Endodermal cell (in vitro differentiated cells): ENCODE measurements around the gene C12orf56. TPM values are rescaled to one million over a fixed set of nuclear protein-coding genes. Genes with fewer than 3 reads are reported as not detected.
A peak's percentile ranks its signal among the peaks of the same experiment; 100 is the strongest.
"Not testable (repeated sequence)": the region's sequence is repeated elsewhere in the genome, so short reads cannot be mapped to it uniquely, and the experiment has no call there.

Experiments
- DNase-seq: peaks from one replicate; pipeline ENCODE4 v3.0.0-alpha.2; 2017
- H3K27ac ChIP-seq: 2 replicates; pipeline ENCODE4 v1.5.1; 2013; ENCODE audit warnings: mild to moderate bottlenecking, low read depth, low read length, moderate library complexity
- H3K27me3 ChIP-seq: 2 replicates; pipeline ENCODE4 v1.6.1; 2013; ENCODE audit warnings: mild to moderate bottlenecking, low read length, moderate library complexity; ENCODE audit not compliant: insufficient read depth, control insufficient read depth, poor library complexity, severe bottlenecking
- H3K36me3 ChIP-seq: 2 replicates; pipeline ENCODE4 v1.7.0; 2013; ENCODE audit warnings: mild to moderate bottlenecking, low read length, moderate library complexity; ENCODE audit not compliant: control insufficient read depth, insufficient read depth
- H3K4me1 ChIP-seq: one replicate; pipeline ENCODE4 v1.7.0; 2013; ENCODE audit warnings: low read length; ENCODE audit not compliant: control insufficient read depth, insufficient read depth
- H3K4me3 ChIP-seq: 2 replicates; pipeline ENCODE4 v1.5.1; 2013; ENCODE audit warnings: mild to moderate bottlenecking, low read length, moderate library complexity
- H3K9ac ChIP-seq: 2 replicates; pipeline ENCODE4 v1.6.1; 2013; ENCODE audit warnings: mild to moderate bottlenecking, low read length, moderate library complexity; ENCODE audit not compliant: poor library complexity, severe bottlenecking; ENCODE audit errors: extremely low read depth
- H3K9me3 ChIP-seq: 2 replicates; pipeline ENCODE4 v1.6.1; 2013; ENCODE audit warnings: mild to moderate bottlenecking, low read length, moderate library complexity; ENCODE audit not compliant: control insufficient read depth
- H3K27ac Mint-ChIP-seq: 2 replicates; pipeline ENCODE4 v1.8.0; 2020; ENCODE audit warnings: mixed read lengths
- H3K27me3 Mint-ChIP-seq: 2 replicates; pipeline ENCODE4 v1.8.0; 2021; ENCODE audit warnings: mild to moderate bottlenecking, mixed read lengths; ENCODE audit not compliant: insufficient read depth
- H3K36me3 Mint-ChIP-seq: 2 replicates; pipeline ENCODE4 v1.8.0; 2020; ENCODE audit warnings: low read depth, mixed read lengths
- H3K4me1 Mint-ChIP-seq: 2 replicates; pipeline ENCODE4 v1.8.0; 2020; ENCODE audit warnings: mixed read lengths
- H3K4me3 Mint-ChIP-seq: 2 replicates; pipeline ENCODE4 v1.8.0; 2020; ENCODE audit warnings: mild to moderate bottlenecking, moderate library complexity, mixed read lengths
- H3K9me3 Mint-ChIP-seq: 2 replicates; pipeline ENCODE4 v1.8.0; 2020; ENCODE audit warnings: mild to moderate bottlenecking, mixed read lengths
- CTCF ChIP-seq: fragments of 200-600 bp; sonication (generic); conservative IDR thresholded peaks from 2 replicates; pipeline ENCODE4 v1.5.0; 2021; ENCODE audit warnings: antibody characterized with exemption, mild to moderate bottlenecking
- WGBS, 2 experiments: methylation state at CpG; one replicate each; pipeline versions ENCODE4 v1.1.5 to v1.1.7; 2013; ENCODE audit warnings: missing lambda C conversion rate in 2 of 2, mixed read lengths in 1 of 2; ENCODE audit not compliant: insufficient coverage in 1 of 2, insufficient read length in 1 of 2; 5-methylcytosine and 5-hydroxymethylcytosine counted together
- total RNA-seq, 2 donors: library from RNA; stranded (reverse); fragmentation: NEBNext Ultra II Directional in 1 of 2; extraction: Animal tissue kit (Norgen Biotek cat#: 25700) in 1 of 2; gene quantifications; 2 replicates in 1 of 2; 3 replicates in 1 of 2; pipeline ENCODE4 v1.2.1, GENCODE V29; 2021

C12orf56 gene
- total RNA-seq, 2 donors from 2014 or later = 0.77 to 3.0 TPM

GRCh38 chr12:64362721-64363305, 27.7 kb downstream of the C12orf56 start:
- no peaks in the 10 kb centered on the region for H3K9me3 Mint-ChIP-seq
- Histone ChIP-seq H3K4me3 (no peak overlapping the region), H3K9ac (no peak overlapping the region), H3K4me1 (no peaks in the 10 kb centered on the region), H3K27me3 (no peaks in the 10 kb centered on the region), H3K27ac (no peak overlapping the region), H3K9me3 (no peaks in the 10 kb centered on the region), H3K36me3 (no peaks in the 10 kb centered on the region)
- H3K4me1 Mint-ChIP-seq = no peaks in the 10 kb centered on the region
- H3K27me3 Mint-ChIP-seq = no peaks in the 10 kb centered on the region
- no peak for TF ChIP-seq CTCF
- H3K36me3 Mint-ChIP-seq = no peaks in the 10 kb centered on the region
- 92 to 97% methylated on average over 4 of the region's 4 CpGs for WGBS, 2 experiments
- H3K4me3 Mint-ChIP-seq = no peak overlapping the region
- DNase-seq = no peak
- no peak overlapping the region for H3K27ac Mint-ChIP-seq

GRCh38 chr12:64361173-64361572, 29.4 kb downstream of the C12orf56 start:
- H3K27ac ChIP-seq, H3K27ac Mint-ChIP-seq, H3K9ac ChIP-seq, H3K36me3 Mint-ChIP-seq, H3K4me3 Mint-ChIP-seq, H3K9me3 Mint-ChIP-seq, H3K9me3 ChIP-seq, H3K4me1 Mint-ChIP-seq, DNase-seq, H3K36me3 ChIP-seq, H3K27me3 ChIP-seq, H3K4me1 ChIP-seq, H3K4me3 ChIP-seq, H3K27me3 Mint-ChIP-seq: not testable (repeated sequence)
- 80 to 89% methylated on average over 1 to 3 of the region's 3 CpGs for WGBS, 2 experiments

- not testable (repeated sequence) for H3K27me3 Mint-ChIP-seq, DNase-seq, H3K27me3 ChIP-seq, H3K4me1 ChIP-seq, H3K27ac ChIP-seq, H3K9ac ChIP-seq, H3K36me3 ChIP-seq, H3K4me3 Mint-ChIP-seq, H3K4me1 Mint-ChIP-seq, H3K36me3 Mint-ChIP-seq, H3K27ac Mint-ChIP-seq, H3K4me3 ChIP-seq
- 92 to 100% methylated on average over 1 to 2 of the region's 2 CpGs for WGBS, 2 experiments
- H3K9me3 ChIP-seq = peaks cover 14% of the 10 kb centered on the region
- H3K9me3 Mint-ChIP-seq = peaks cover 30% of the 10 kb centered on the region
Observed at GRCh38 chr12:64356209-64356608, 34.3 kb downstream of the C12orf56 start.

DNA sequence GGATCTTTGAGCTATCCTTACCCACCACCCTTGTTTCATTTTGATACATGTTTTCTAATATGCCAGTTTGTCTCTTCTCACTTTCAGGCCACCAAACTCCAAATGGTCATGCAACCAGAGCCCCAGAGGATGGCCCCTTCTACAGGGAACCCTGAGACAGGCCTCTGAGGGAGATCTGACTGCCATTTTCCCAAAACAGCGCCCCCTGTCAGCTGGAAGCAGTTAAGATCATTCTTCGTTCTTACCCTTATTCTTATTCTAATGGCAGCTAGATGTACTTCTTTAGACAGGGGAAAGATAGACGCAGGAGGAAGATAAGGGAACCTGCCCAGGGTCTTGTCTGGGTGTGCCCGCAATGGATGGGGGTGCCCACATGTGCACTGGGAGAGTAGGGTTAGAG, 38.4 kb downstream of the C12orf56 start:
- H3K9ac ChIP-seq = no peak overlapping the region
- Mint-ChIP-seq H3K4me3 (no peak overlapping the region), H3K4me1 (no peaks in the 10 kb centered on the region), H3K27ac (no peak overlapping the region), H3K36me3 (peaks cover 13% of the 10 kb centered on the region), H3K9me3 (peaks cover 52% of the 10 kb centered on the region), H3K27me3 (no peaks in the 10 kb centered on the region)
- no peaks in the 10 kb centered on the region for H3K4me1 ChIP-seq
- H3K27ac ChIP-seq = no peak overlapping the region
- peaks cover 18% of the 10 kb centered on the region for H3K9me3 ChIP-seq
- 74 to 82% methylated on average over 2 to 4 of the region's 4 CpGs for WGBS, 2 experiments
- H3K27me3 ChIP-seq = no peaks in the 10 kb centered on the region
- peak; percentile 63 for DNase-seq
- H3K4me3 ChIP-seq = no peak overlapping the region
- no peaks in the 10 kb centered on the region for H3K36me3 ChIP-seq
- peak; percentile 35 for TF ChIP-seq CTCF
